GM10248 (cell line): ENCODE results near the gene UNC5C.

Source experiments
- CTCF ChIA-PET: fragments of 300-600 bp; sonication (Branson Sonifier 250); formaldehyde crosslinking; extraction: SDS; loops from one replicate; lab custom pipeline; 2021; ENCODE audit warnings: antibody characterized with exemption; lab: Yijun Ruan, JAX
- POLR2A ChIA-PET: fragments of 350-650 bp; sonication (Branson Sonifier 250); formaldehyde crosslinking; extraction: SDS; loops from one replicate; lab custom pipeline; 2020; ENCODE audit warnings: antibody characterized with exemption; lab: Yijun Ruan, JAX
- DNase-seq: peaks from one replicate; pipeline ENCODE4 v3.0.0; 2012; ENCODE audit errors: extremely low spot score
- CTCF ChIP-seq: IDR thresholded peaks from 2 replicates; pipeline ENCODE4 v1.5.1; 2012; ENCODE audit warnings: mild to moderate bottlenecking, low read depth; ENCODE audit errors: extremely low read depth, missing control alignments, control extremely low read depth

The UNC5C gene

GRCh38 chr4:95363559-95363925 lies 185.2 kb downstream of the UNC5C start:
- no peak for TF ChIP-seq CTCF
- no peak for DNase-seq
- POLR2A ChIA-PET: no interaction called here
- CTCF ChIA-PET: interaction anchor here (1.1 to 1.9 kb wide), 6 partner anchors 8 to 28 kb away, joined by 3 to 6 read pairs (median 3); no protein-coding TSS in a partner anchor

- ChIA-PET POLR2A (no interaction called here), CTCF (interaction anchor here (1.0 to 1.9 kb wide), 6 partner anchors 8 to 27 kb away, joined by 3 to 6 read pairs (median 3); no protein-coding TSS in a partner anchor)
- no peak for TF ChIP-seq CTCF
- DNase-seq: no peak
These were observed 185.7 kb downstream of the UNC5C start for GRCh38 chr4:95362906-95363558.

GRCh38 chr4:95362066-95362465 lies 186.7 kb downstream of the UNC5C start:
- ChIA-PET POLR2A (no interaction called here), CTCF (interaction anchor here (1.0 kb wide), 1 partner anchor 12 kb away, joined by 3 read pairs; no protein-coding TSS in a partner anchor)
- no peak for DNase-seq
- TF ChIP-seq CTCF: no peak

- DNase-seq: no peak
- ChIA-PET CTCF (no interaction called here), POLR2A (no interaction called here)
- TF ChIP-seq CTCF: no peak
These were observed 187.1 kb downstream of the UNC5C start for GRCh38 chr4:95361696-95361965.

- no peak for DNase-seq
- CTCF ChIA-PET: no interaction called here
These were observed 187.7 kb downstream of the UNC5C start for GRCh38 chr4:95360906-95361695.

More at GRCh38 chr4:95360906-95361695, 187.7 kb downstream of the UNC5C start:
- TF ChIP-seq CTCF: no peak
- POLR2A ChIA-PET: no interaction called here
